HFF-Myc (cell line): ENCODE data around the gene TBC1D14.
A peak's percentile ranks its signal among the peaks of the same experiment; 100 is the strongest.

Experiments used
- DNase-seq: peaks from one replicate; pipeline ENCODE4 v3.0.0-alpha.2; 2011; ENCODE audit warnings: low read depth; ENCODE audit errors: extremely low read depth
- H3K4me3 ChIP-seq: replicated peaks from 2 replicates; pipeline ENCODE4 v1.5.1; 2011; ENCODE audit warnings: low read depth, mild to moderate bottlenecking, control low read depth, low read length
- CTCF ChIP-seq: IDR thresholded peaks from 2 replicates; pipeline ENCODE4 v1.5.1; 2012; ENCODE audit warnings: mild to moderate bottlenecking, low read depth, low read length, control low read depth; ENCODE audit errors: missing control alignments

The TBC1D14 gene

GRCh38 chr4:6942238-6942800, 32.7 kb downstream of the TBC1D14 start:
- no peak overlapping the region for H3K4me3 ChIP-seq
- no peak for TF ChIP-seq CTCF

GRCh38 chr4:6943012-6943884, 33.6 kb downstream of the TBC1D14 start:
- no peak for TF ChIP-seq CTCF
- H3K4me3 ChIP-seq: no peak overlapping the region
- no peak for DNase-seq

More at GRCh38 chr4:6942238-6942800, 32.7 kb downstream of the TBC1D14 start:
- DNase-seq: peak; percentile 71

GRCh38 chr4:6943885-6944225, 34.2 kb downstream of the TBC1D14 start:
- DNase-seq: no peak
- TF ChIP-seq CTCF: no peak
- no peak overlapping the region for H3K4me3 ChIP-seq

GRCh38 chr4:6944301-6945051, 34.9 kb downstream of the TBC1D14 start:
- no peak for TF ChIP-seq CTCF
- no peak for DNase-seq
- no peak overlapping the region for H3K4me3 ChIP-seq

GRCh38 chr4:6945052-6945409, 35.4 kb downstream of the TBC1D14 start:
- DNase-seq: no peak
- H3K4me3 ChIP-seq: no peak overlapping the region
- TF ChIP-seq CTCF: no peak

- no peak for TF ChIP-seq CTCF
- no peak overlapping the region for H3K4me3 ChIP-seq
Measured at GRCh38 chr4:6946497-6946896, 36.9 kb downstream of the TBC1D14 start.

More at GRCh38 chr4:6946497-6946896, 36.9 kb downstream of the TBC1D14 start:
- no peak for DNase-seq
